ENCODE data around the gene SLFN5.
"Not testable (repeated sequence)": the region's sequence is repeated elsewhere in the genome, so short reads cannot be mapped to it uniquely, and the experiment has no call there.

Gene SLFN5

DNA sequence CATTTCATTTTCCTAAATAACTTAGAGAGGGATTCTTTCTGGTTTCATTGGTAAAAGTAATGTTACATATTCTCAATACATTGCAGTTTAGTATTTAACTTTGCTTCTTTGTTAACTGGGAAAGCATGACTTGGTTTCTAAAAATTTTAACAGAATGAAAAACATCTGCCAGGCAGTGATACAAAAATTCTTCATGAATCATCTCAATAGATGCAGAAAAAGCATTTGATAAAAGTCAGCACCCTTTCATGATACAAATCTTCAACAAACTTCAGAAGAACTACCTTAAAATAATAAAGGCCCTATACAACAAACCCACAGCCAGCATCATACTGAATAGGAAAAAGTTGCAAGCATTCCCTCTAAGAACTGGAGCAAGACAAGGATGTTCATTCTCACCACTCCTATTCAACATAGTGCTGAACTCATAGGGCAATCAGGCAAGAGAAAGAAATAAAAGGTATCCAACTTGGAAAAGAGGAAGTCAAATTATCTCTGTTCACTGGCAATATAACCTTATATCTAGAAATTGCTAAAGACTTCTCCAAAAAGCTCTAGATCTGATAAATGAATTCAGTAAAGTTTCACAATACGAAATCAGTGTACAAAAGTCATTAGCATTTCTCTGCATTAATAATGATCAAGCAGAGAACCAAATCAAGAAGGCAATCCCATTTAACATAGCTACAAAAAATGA lies 50.4 kb downstream of the SLFN5 start:
- TF ChIP-seq, protein P1, sequence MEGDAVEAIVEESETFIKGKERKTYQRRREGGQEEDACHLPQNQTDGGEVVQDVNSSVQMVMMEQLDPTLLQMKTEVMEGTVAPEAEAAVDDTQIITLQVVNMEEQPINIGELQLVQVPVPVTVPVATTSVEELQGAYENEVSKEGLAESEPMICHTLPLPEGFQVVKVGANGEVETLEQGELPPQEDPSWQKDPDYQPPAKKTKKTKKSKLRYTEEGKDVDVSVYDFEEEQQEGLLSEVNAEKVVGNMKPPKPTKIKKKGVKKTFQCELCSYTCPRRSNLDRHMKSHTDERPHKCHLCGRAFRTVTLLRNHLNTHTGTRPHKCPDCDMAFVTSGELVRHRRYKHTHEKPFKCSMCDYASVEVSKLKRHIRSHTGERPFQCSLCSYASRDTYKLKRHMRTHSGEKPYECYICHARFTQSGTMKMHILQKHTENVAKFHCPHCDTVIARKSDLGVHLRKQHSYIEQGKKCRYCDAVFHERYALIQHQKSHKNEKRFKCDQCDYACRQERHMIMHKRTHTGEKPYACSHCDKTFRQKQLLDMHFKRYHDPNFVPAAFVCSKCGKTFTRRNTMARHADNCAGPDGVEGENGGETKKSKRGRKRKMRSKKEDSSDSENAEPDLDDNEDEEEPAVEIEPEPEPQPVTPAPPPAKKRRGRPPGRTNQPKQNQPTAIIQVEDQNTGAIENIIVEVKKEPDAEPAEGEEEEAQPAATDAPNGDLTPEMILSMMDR (IDR thresholded peaks at IDR 0.05; ENCODE audit: low read length, missing control alignments), result no peak
- no peak overlapping the region for H3K4me3 ChIP-seq (replicated peaks; ENCODE audit: low read depth, low read length)
- no peak for DNase-seq (ENCODE audit: low read depth)

DNA sequence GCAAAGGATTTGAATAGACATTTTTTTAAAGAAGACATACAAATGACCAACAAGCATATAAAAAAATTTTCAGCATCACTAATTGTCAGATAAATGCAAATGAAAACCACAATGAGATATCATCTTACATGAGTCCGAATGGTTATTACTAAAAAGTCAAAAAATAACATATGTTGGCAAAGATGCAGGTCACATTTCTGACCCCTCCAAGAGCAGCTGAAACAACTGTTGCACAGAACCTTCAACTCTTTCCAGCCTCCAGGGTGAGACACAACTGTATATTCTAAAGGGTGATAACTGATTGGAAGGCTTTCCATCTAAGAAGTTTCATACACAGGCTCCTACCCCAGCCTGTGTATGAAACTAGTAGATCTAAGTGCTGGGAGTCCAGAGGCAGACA lies 51.9 kb downstream of the SLFN5 start:
- H3K4me3 ChIP-seq (replicated peaks; ENCODE audit: low read depth, low read length), result no peak overlapping the region
- TF ChIP-seq, protein P1 (IDR thresholded peaks at IDR 0.05; ENCODE audit: low read length, missing control alignments), result no peak
- DNase-seq (ENCODE audit: low read depth), result no peak

DNA sequence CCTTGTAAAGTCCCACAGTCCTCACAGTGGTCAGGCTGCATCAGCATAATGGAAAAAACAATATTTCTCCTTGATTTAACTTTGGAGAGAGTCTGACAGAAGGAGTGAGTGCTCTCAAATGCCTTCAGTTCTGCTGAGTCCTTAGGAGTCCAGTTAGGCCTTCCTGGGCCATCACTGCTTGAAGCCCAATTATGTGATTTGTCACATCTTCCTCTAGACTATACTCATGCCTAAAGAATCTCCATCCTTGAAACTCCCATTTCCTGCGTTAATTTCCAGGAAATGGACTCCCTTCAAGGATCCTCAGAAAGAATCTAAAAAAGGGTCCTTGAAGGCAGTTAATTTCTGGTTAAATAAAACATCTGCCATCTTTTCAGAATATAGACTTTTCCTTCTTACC lies 52.8 kb downstream of the SLFN5 start:
- peak; percentile 56 for DNase-seq (ENCODE audit: low read depth)

DNA sequence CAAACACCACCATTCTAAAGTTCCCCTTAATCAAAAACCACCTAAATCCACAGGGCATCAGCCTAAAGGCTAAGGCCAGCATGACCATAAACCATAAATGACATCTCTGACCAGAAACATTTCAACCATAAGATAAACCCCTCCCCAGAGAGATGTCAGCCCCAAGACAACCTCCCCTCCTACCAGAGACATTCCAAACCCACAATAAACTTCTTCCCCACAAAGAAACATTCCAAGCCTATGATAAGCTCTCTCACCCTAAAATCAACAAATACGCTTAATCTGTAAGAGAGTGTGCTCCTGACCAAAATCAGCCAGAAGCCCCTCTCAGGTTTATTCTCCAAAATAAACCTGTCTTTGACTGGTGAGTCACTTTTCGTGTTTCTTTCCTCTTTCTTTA lies 54.8 kb downstream of the SLFN5 start:
- TF ChIP-seq, protein P1 (IDR thresholded peaks at IDR 0.05; ENCODE audit: low read length, missing control alignments), result no peak
- no peak overlapping the region for H3K4me3 ChIP-seq (replicated peaks; ENCODE audit: low read depth, low read length)

More for the DNA sequence above, 52.8 kb downstream of the SLFN5 start:
- TF ChIP-seq, protein P1 (IDR thresholded peaks at IDR 0.05; ENCODE audit: low read length, missing control alignments), result no peak
- no peak overlapping the region for H3K4me3 ChIP-seq (replicated peaks; ENCODE audit: low read depth, low read length)

DNA sequence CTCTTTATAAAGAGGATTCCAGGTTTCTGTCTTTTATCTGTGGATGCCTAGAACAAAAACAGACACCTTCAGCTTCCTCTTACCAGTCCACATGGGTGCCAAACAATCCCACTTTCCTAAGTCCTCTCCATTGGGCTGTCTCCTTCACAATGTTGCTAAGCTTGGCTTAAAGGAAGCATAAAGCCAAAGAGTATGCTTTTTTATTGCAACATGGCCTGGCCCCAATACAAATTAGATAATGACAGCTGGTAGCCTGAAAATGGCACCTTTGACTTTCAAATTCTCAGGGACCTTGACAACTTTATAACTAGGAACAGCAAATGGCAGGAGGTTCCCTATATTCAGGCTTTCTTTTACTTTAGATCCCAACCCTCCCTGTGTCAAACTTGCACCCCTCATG lies 55.8 kb downstream of the SLFN5 start:
- TF ChIP-seq, protein P1 (IDR thresholded peaks at IDR 0.05; ENCODE audit: low read length, missing control alignments), result no peak
- no peak overlapping the region for H3K4me3 ChIP-seq (replicated peaks; ENCODE audit: low read depth, low read length)
- DNase-seq (ENCODE audit: low read depth), result no peak

More for the DNA sequence above, 54.8 kb downstream of the SLFN5 start:
- no peak for DNase-seq (ENCODE audit: low read depth)

DNA sequence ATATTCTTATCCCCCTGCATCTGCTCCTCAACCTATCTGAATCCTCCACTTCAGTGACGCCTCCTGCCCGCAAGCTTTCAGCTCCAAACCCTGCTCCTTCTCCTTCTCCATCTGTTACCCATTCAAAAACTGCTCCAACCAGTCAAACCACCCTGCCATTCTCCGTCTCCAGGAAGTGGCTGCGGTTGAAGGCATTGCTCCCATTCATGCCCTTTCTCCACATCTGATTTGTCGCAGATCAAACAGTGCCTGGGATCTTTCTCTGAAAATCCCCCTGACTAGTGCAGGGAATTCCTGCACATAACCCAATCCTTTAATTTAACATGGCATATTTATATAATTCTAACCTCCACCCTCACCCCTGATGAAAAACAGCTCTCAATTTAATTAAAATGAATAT lies 56.3 kb downstream of the SLFN5 start:
- DNase-seq (ENCODE audit: low read depth), result no peak
- TF ChIP-seq, protein P1 (IDR thresholded peaks at IDR 0.05; ENCODE audit: low read length, missing control alignments), result no peak
- H3K4me3 ChIP-seq (replicated peaks; ENCODE audit: low read depth, low read length), result no peak overlapping the region

DNA sequence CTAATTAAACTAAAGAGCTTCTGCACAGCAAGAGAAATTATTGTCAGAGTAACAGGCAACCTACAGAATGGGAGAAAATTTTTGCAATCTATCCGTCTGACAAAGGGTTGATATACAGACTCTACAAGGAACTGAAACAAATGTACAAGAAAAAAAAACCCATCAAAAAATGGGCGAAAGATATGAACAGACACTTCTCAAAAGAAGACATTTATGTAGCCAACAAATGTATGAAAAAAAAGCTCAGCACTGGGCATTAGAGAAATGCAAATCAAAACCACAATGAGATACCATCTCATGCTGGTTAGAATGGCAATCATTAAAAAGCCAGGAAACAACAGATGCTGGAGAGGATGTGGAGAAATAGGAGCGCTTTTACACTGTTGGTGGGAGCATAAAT lies 66.5 kb downstream of the SLFN5 start:
- DNase-seq (ENCODE audit: low read depth); H3K4me3 ChIP-seq (replicated peaks; ENCODE audit: low read depth, low read length): not testable (repeated sequence)
